Mucosa of rectum (tissue), 2 donors: ENCODE data around the gene ITGA2.
"Not testable (repeated sequence)": the region's sequence is repeated elsewhere in the genome, so short reads cannot be mapped to it uniquely, and the experiment has no call there.

Experiments
- H3K27ac ChIP-seq, 2 donors: one replicate each; pipeline ENCODE4 v1.7.0; 2013; ENCODE audit warnings: inconsistent platforms in 2 of 2, low read depth in 2 of 2, low read length in 2 of 2
- H3K27me3 ChIP-seq, 2 donors: one replicate each; pipeline ENCODE4 v1.7.0; 2013; ENCODE audit warnings: low read length in 2 of 2; ENCODE audit not compliant: control insufficient read depth in 2 of 2, insufficient read depth in 2 of 2
- H3K36me3 ChIP-seq, 2 donors: one replicate each; pipeline ENCODE4 v1.7.0; 2013; ENCODE audit warnings: low read length in 2 of 2; ENCODE audit not compliant: control insufficient read depth in 2 of 2, insufficient read depth in 2 of 2
- H3K4me1 ChIP-seq, 2 donors: one replicate each; pipeline ENCODE4 v1.7.0; 2013; ENCODE audit warnings: low read length in 2 of 2, mild to moderate bottlenecking in 1 of 2; ENCODE audit not compliant: control insufficient read depth in 2 of 2, insufficient read depth in 2 of 2
- H3K4me3 ChIP-seq, 2 donors: one replicate each; pipeline ENCODE4 v1.7.0; 2013; ENCODE audit warnings: low read length in 2 of 2
- H3K9ac ChIP-seq, 2 donors: one replicate each; pipeline ENCODE4 v1.7.0; 2013; ENCODE audit warnings: low read length in 2 of 2, low read depth in 1 of 2, mild to moderate bottlenecking in 1 of 2
- H3K9me3 ChIP-seq, 2 donors: one replicate each; pipeline ENCODE4 v1.7.0; 2013; ENCODE audit warnings: low read length in 2 of 2; ENCODE audit not compliant: control insufficient read depth in 2 of 2
- donor health status: healthy.
- donor health status: Normal muscosa, but diverticular disease.

ITGA2 gene

GRCh38 chr5:53109443-53110127 lies 120.4 kb downstream of the ITGA2 start, which contains the start of gene MOCS2:
Gene MOCS2, minus strand, starts transcription at chr5:53109757. Its CDS starts 2,583 bp downstream, at chr5:53107174.
- no peaks in the 10 kb centered on the region for H3K36me3 ChIP-seq
- no peaks in the 10 kb centered on the region for H3K9me3 ChIP-seq
- H3K9ac ChIP-seq, result peak within 1 kb of the TSS; percentile 74 to 95
- peak within 1 kb of the TSS; percentile 53 to 77 for H3K27ac ChIP-seq
- H3K4me3 ChIP-seq, result peak within 1 kb of the TSS; percentile 75 to 99
- no peaks in the 10 kb centered on the region for H3K27me3 ChIP-seq
- H3K4me1 ChIP-seq, result peaks cover 7 to 9% of the 10 kb centered on the region in 2 donors

GRCh38 chr5:53110156-53110555 lies 121.0 kb downstream of the ITGA2 start:
- Histone ChIP-seq H3K4me1 (peaks cover 7 to 9% of the 10 kb centered on the region in 2 donors), H3K9me3 (no peaks in the 10 kb centered on the region), H3K27me3 (no peaks in the 10 kb centered on the region), H3K27ac (peak overlapping the region; percentile 53 to 77), H3K4me3 (peak overlapping the region; percentile 75 to 99), H3K9ac (peak overlapping the region; percentile 74 to 95), H3K36me3 (no peaks in the 10 kb centered on the region)

DNA sequence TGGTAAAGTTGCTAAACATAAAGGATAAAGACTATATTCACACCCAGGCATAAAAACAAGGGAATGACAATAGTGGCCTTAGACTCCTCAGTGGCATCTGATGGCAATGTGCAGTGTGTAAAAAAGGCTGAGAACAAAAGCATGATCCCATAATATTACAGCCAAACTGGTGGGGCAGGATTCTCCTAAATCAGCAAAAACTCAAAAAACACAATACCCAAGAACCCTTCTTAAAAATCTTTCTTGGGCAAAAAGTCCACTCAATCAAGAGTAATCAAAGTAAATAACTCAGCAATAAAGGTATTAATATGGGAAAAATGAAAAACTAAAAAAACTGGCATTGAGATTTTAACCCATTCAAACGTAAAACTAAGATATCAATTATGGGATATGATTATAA lies 122.0 kb downstream of the ITGA2 start:
- Histone ChIP-seq H3K9me3 (no peaks in the 10 kb centered on the region), H3K4me1 (peaks cover 7 to 9% of the 10 kb centered on the region in 2 donors), H3K4me3 (no peak overlapping the region), H3K36me3 (no peaks in the 10 kb centered on the region), H3K9ac (no peak overlapping the region), H3K27ac (no peak overlapping the region), H3K27me3 (no peaks in the 10 kb centered on the region)

DNA sequence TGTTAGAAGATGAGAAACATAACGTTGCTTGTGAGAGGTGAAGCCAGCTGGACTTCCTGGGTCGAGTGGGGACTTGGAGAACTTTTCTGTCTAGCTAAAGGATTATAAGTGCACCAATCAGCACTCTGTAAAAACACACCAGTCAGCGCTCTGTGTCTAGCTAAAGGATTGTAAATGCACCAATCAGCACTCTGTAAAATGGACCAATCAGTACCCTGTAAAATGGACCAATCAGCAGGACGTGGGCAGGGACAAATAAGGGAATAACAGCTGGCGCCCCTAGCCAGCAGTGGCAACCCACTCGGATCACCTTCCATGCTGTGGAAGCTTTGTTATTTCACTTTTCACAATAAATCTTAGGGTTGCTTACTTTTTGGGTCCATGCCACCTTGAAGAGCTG lies 123.2 kb downstream of the ITGA2 start:
- not testable (repeated sequence) for H3K9ac ChIP-seq, H3K4me3 ChIP-seq, H3K4me1 ChIP-seq, H3K9me3 ChIP-seq, H3K36me3 ChIP-seq, H3K27me3 ChIP-seq, H3K27ac ChIP-seq

GRCh38 chr5:53112909-53113308 lies 123.8 kb downstream of the ITGA2 start:
- H3K27ac ChIP-seq, result no peak overlapping the region
- peaks cover 7 to 9% of the 10 kb centered on the region in 2 donors for H3K4me1 ChIP-seq
- no peaks in the 10 kb centered on the region for H3K36me3 ChIP-seq
- H3K9me3 ChIP-seq, result no peaks in the 10 kb centered on the region
- no peak overlapping the region for H3K9ac ChIP-seq
- H3K4me3 ChIP-seq, result no peak overlapping the region
- no peaks in the 10 kb centered on the region for H3K27me3 ChIP-seq

- H3K9me3 ChIP-seq, result no peaks in the 10 kb centered on the region
- no peak overlapping the region for H3K27ac ChIP-seq
- no peaks in the 10 kb centered on the region for H3K36me3 ChIP-seq
- no peak overlapping the region for H3K9ac ChIP-seq
- H3K4me1 ChIP-seq, result peaks cover 4% of the 10 kb centered on the region in 2 donors
- no peak overlapping the region for H3K4me3 ChIP-seq
- no peaks in the 10 kb centered on the region for H3K27me3 ChIP-seq
These were observed 124.8 kb downstream of the ITGA2 start for GRCh38 chr5:53113947-53114346.

DNA sequence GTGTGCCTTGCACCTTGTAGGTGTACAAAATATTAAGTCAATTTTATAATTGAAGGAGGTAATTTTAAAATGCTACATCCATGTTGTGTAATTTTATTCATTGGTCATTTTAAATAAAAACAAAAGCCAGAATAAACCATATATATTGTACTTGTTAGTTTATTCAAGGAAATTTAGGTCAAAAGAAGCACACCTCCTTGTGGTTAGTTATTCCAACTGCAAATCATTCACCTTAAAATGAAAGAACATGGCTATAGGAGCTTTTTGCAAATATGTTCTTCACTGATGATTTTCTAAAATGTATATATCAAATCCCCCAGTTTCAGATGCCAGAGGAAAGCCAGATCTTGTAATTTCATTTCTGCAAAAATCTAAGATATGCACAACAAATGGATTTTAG lies 125.8 kb downstream of the ITGA2 start:
- Histone ChIP-seq H3K4me1 (peaks cover 0 to 3% of the 10 kb centered on the region in 2 donors), H3K36me3 (no peaks in the 10 kb centered on the region), H3K9ac (no peak overlapping the region)

DNA sequence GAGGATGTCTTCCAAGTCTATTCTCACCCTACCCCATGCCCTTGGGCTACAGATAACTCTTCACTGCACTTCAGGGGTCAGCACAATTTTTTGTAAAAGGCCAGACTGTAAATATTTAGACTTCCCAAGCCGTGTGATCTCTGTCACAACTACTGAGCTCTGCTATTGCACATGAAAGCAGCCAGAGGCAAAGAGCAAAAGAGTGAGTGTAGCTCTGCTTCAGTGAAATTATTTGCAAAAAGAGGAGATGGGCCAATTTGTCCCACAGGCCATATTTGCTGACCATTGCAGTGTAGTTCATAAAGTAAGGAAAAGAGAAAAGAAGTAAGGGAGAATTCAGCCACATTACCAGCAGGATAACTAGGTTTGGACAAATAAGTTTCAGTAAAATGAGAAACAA lies 127.4 kb downstream of the ITGA2 start:
- no peak overlapping the region for H3K27ac ChIP-seq

More for the DNA sequence above, 125.8 kb downstream of the ITGA2 start:
- Histone ChIP-seq H3K27ac (no peak overlapping the region), H3K9me3 (no peaks in the 10 kb centered on the region), H3K27me3 (no peaks in the 10 kb centered on the region), H3K4me3 (no peak overlapping the region)

GRCh38 chr5:53118879-53119278 lies 129.7 kb downstream of the ITGA2 start:
- H3K9ac ChIP-seq, result no peak overlapping the region
- no peaks in the 10 kb centered on the region for H3K9me3 ChIP-seq
- H3K27me3 ChIP-seq, result no peaks in the 10 kb centered on the region
- H3K4me3 ChIP-seq, result no peak overlapping the region
- no peak overlapping the region for H3K27ac ChIP-seq
- no peaks in the 10 kb centered on the region for H3K36me3 ChIP-seq
- H3K4me1 ChIP-seq, result no peaks in the 10 kb centered on the region

More for the DNA sequence above, 127.4 kb downstream of the ITGA2 start:
- no peak overlapping the region for H3K4me3 ChIP-seq
- H3K27me3 ChIP-seq, result no peaks in the 10 kb centered on the region
- H3K4me1 ChIP-seq, result no peaks in the 10 kb centered on the region
- no peak overlapping the region for H3K9ac ChIP-seq
- no peaks in the 10 kb centered on the region for H3K9me3 ChIP-seq
- H3K36me3 ChIP-seq, result no peaks in the 10 kb centered on the region

DNA sequence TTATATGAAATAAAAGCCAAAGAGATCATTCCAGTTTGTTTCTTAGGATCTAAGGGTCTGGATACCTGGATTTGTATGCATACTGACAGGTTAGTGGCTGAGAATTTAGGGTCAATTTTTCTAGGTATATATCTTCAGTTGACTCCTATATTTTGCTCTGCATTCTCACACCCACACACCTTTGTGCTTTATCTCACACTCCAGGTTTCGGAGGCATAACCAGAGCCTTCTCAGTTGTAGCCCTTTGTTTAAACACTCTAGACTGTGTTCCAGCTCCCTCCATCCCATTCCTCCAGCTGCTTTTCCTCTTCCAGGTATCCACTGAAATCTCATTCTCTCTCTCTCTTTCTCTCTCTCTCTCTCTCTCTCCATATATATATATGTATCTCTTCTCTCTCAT lies 131.0 kb downstream of the ITGA2 start:
- no peak overlapping the region for H3K9ac ChIP-seq
- no peak overlapping the region for H3K4me3 ChIP-seq
- H3K4me1 ChIP-seq, result no peaks in the 10 kb centered on the region
- H3K9me3 ChIP-seq, result no peaks in the 10 kb centered on the region
- no peaks in the 10 kb centered on the region for H3K36me3 ChIP-seq
- H3K27ac ChIP-seq, result no peak overlapping the region
- H3K27me3 ChIP-seq, result no peaks in the 10 kb centered on the region
